ENCODE measurements around the gene AK8. TPM values are rescaled to one million over a fixed set of nuclear protein-coding genes. Genes with fewer than 3 reads are reported as not detected.

Gene AK8
- total RNA-seq, 2 experiments from 2014 or later, result 0.27 TPM; not detected in 1

DNA sequence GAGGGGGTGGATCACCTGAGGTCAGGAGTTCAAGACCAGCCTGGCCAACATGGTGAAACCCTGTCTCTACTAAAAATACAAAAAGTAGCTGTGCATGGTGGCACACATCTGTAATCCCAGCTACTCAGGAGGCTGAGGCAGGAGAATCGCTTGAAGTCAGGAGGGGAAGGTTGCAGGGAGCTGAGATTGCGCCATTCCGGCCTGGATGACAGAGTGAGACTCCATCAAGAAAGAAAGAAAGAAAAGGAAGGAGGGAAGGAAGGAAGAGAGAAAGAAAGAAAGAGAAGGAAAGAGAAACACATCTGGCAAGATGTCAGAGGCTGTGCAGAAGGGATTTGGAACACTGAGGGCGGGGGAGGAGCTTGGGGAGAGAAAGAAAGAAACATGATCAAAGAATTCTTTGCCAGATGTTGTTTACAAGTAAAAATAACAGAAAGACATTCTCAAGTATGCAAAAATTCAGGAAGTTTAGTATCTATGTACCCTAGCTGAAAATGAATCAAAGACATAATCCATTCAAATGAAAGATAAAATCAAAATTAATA, 93.7 kb downstream of the AK8 start:
- no peaks in the 10 kb centered on the region for H4K20me1 ChIP-seq (ENCODE audit: insufficient read depth, low read length)
- no peak for TF ChIP-seq EZH2phosphoT487 (IDR thresholded peaks at IDR 0.05; ENCODE audit: borderline replicate concordance, low read depth, low read length)
- TF ChIP-seq, protein P1, sequence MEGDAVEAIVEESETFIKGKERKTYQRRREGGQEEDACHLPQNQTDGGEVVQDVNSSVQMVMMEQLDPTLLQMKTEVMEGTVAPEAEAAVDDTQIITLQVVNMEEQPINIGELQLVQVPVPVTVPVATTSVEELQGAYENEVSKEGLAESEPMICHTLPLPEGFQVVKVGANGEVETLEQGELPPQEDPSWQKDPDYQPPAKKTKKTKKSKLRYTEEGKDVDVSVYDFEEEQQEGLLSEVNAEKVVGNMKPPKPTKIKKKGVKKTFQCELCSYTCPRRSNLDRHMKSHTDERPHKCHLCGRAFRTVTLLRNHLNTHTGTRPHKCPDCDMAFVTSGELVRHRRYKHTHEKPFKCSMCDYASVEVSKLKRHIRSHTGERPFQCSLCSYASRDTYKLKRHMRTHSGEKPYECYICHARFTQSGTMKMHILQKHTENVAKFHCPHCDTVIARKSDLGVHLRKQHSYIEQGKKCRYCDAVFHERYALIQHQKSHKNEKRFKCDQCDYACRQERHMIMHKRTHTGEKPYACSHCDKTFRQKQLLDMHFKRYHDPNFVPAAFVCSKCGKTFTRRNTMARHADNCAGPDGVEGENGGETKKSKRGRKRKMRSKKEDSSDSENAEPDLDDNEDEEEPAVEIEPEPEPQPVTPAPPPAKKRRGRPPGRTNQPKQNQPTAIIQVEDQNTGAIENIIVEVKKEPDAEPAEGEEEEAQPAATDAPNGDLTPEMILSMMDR (conservative IDR thresholded peaks at IDR 0.05; ENCODE audit: low read length), result no peak

DNA sequence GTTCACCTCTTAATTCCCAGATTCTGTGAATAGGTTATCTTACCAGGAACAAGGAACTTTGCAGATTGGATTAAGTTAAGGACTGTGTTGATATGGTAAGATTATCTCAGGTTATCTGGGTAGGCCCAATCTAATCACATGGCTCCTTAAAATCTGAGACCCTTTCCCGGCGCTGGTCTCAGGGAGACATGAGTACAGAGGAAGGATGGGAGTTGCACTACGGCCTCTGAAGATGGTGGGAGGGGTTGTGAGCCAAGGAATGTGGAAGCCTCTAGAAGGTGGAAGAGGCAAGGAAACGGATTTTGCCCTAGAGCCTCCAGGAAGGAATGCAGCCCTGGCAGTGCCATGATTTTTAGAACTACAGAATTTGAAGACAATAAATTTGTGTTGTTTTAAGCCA, 95.1 kb downstream of the AK8 start:
- no peaks in the 10 kb centered on the region for H3K9me3 ChIP-seq (ENCODE audit: low read length)
- H2AFZ ChIP-seq (ENCODE audit: low read length), result no peak overlapping the region
- intact Hi-C loops (cut with micrococcal nuclease; ENCODE audit: unreplicated experiment), result no loop called here
- ChIA-PET POLR2A (no interaction called here), CTCF (ENCODE audit: unreplicated experiment) (no interaction called here)
- BruUV-seq (replicated peaks), result no TSS peak
- TF ChIP-seq, protein P1 (conservative IDR thresholded peaks at IDR 0.05; ENCODE audit: low read length), result no peak
- TF ChIP-seq EZH2phosphoT487 (IDR thresholded peaks at IDR 0.05; ENCODE audit: borderline replicate concordance, low read depth, low read length), result no peak
- H3K27ac ChIP-seq (ENCODE audit: low read depth, low read length, poor library complexity, severe bottlenecking), result no peak overlapping the region
- no peaks in the 10 kb centered on the region for H3K36me3 ChIP-seq (ENCODE audit: insufficient read depth, low read length)
- no peak for DNase-seq (ENCODE audit: low spot score)
- no peaks in the 10 kb centered on the region for H4K20me1 ChIP-seq (ENCODE audit: insufficient read depth, low read length)
- no peak overlapping the region for H3K4me3 ChIP-seq (ENCODE audit: low read depth, low read length, poor library complexity, severe bottlenecking)
- H3K9me2 ChIP-seq (ENCODE audit: insufficient read depth, low read length), result no peaks in the 10 kb centered on the region
- H3K4me2 ChIP-seq (ENCODE audit: low read length), result no peak overlapping the region
- no peaks in the 10 kb centered on the region for H3K4me1 ChIP-seq (ENCODE audit: insufficient read depth, low read length, poor library complexity, severe bottlenecking)
- H3K79me2 ChIP-seq (ENCODE audit: insufficient read depth, low read depth, low read length), result no peaks in the 10 kb centered on the region

More for the DNA sequence above, 93.7 kb downstream of the AK8 start:
- Histone ChIP-seq H3K4me1 (ENCODE audit: insufficient read depth, low read length, poor library complexity, severe bottlenecking) (no peaks in the 10 kb centered on the region), H3K9me3 (ENCODE audit: low read length) (no peaks in the 10 kb centered on the region), H3K27ac (ENCODE audit: low read depth, low read length, poor library complexity, severe bottlenecking) (no peak overlapping the region), H2AFZ (ENCODE audit: low read length) (no peak overlapping the region), H3K79me2 (ENCODE audit: insufficient read depth, low read depth, low read length) (no peaks in the 10 kb centered on the region), H3K4me3 (ENCODE audit: low read depth, low read length, poor library complexity, severe bottlenecking) (no peak overlapping the region), H3K4me2 (ENCODE audit: low read length) (no peak overlapping the region), H3K36me3 (ENCODE audit: insufficient read depth, low read length) (no peaks in the 10 kb centered on the region), H3K9me2 (ENCODE audit: insufficient read depth, low read length) (no peaks in the 10 kb centered on the region)
- DNase-seq (ENCODE audit: low spot score), result no peak
- intact Hi-C loops (cut with micrococcal nuclease; ENCODE audit: unreplicated experiment), result no loop called here
- BruUV-seq (replicated peaks), result no TSS peak
- CTCF ChIA-PET (ENCODE audit: unreplicated experiment), result no interaction called here
- POLR2A ChIA-PET, result no interaction called here

DNA sequence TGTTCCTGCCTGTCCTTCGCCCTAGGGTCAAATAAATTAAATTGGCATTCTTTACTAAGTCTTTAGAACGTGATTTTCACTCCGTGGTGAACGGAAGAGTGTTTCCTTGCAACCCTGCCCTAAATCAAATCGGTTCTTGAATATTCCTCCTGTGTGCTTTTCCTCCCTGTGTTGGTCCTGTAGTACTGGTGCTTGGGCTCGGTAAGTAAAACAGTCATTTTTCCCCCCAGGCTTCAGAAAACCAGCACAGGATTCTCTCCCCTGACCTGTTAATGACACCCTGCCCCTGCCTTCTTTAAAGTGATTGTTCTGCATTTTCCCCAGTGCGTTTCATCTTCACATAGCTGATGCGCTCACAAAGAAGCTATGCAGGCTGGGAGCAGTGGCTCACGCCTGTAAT, 96.0 kb downstream of the AK8 start:
- ChIA-PET CTCF (ENCODE audit: unreplicated experiment) (no interaction called here), POLR2A (no interaction called here)
- H3K4me2 ChIP-seq (ENCODE audit: low read length), result no peak overlapping the region

More for the DNA sequence above, 96.0 kb downstream of the AK8 start:
- Histone ChIP-seq H2AFZ (ENCODE audit: low read length) (no peak overlapping the region), H3K79me2 (ENCODE audit: insufficient read depth, low read depth, low read length) (no peaks in the 10 kb centered on the region), H3K27ac (ENCODE audit: low read depth, low read length, poor library complexity, severe bottlenecking) (no peak overlapping the region), H3K9me3 (ENCODE audit: low read length) (no peaks in the 10 kb centered on the region), H3K9me2 (ENCODE audit: insufficient read depth, low read length) (no peaks in the 10 kb centered on the region), H3K4me3 (ENCODE audit: low read depth, low read length, poor library complexity, severe bottlenecking) (no peak overlapping the region), H3K4me1 (ENCODE audit: insufficient read depth, low read length, poor library complexity, severe bottlenecking) (no peaks in the 10 kb centered on the region), H4K20me1 (ENCODE audit: insufficient read depth, low read length) (no peaks in the 10 kb centered on the region), H3K36me3 (ENCODE audit: insufficient read depth, low read length) (no peaks in the 10 kb centered on the region)
- TF ChIP-seq, protein P1 (conservative IDR thresholded peaks at IDR 0.05; ENCODE audit: low read length), result no peak
- no peak for TF ChIP-seq EZH2phosphoT487 (IDR thresholded peaks at IDR 0.05; ENCODE audit: borderline replicate concordance, low read depth, low read length)
- BruUV-seq (replicated peaks), result no TSS peak
- DNase-seq (ENCODE audit: low spot score), result no peak
- intact Hi-C loops (cut with micrococcal nuclease; ENCODE audit: unreplicated experiment), result no loop called here

All from OCI-LY7 (cell line).